Activated effector memory CD4-positive, alpha-beta T cell treated with Interleukin-2 at 50 U/mL for 16 hours (primary cell): ENCODE results near the gene DPPA3.
"Not testable (repeated sequence)": the region's sequence is repeated elsewhere in the genome, so short reads cannot be mapped to it uniquely, and the experiment has no call there.

Source experiments
- DNase-seq: peaks from one replicate; pipeline ENCODE4 v3.0.0-alpha.2; 2020

Gene DPPA3

GRCh38 chr12:7731486-7731885, 20.3 kb downstream of the DPPA3 start:
- no peak for DNase-seq

GRCh38 chr12:7732993-7733392, 21.8 kb downstream of the DPPA3 start:
- DNase-seq = no peak

GRCh38 chr12:7747246-7747645, 36.0 kb downstream of the DPPA3 start, which contains the start of gene CLEC4C:
TSS of gene CLEC4C (minus strand) at chr12:7747375. CDS start at chr12:7747348, 27 bp downstream.
- DNase-seq = no peak

GRCh38 chr12:7748852-7749251, 37.6 kb downstream of the DPPA3 start:
- DNase-seq = no peak

- no peak for DNase-seq
Observed at GRCh38 chr12:7749442-7749841, 38.2 kb downstream of the DPPA3 start.

GRCh38 chr12:7750350-7750749, 39.1 kb downstream of the DPPA3 start:
- no peak for DNase-seq

GRCh38 chr12:7751394-7751793, 40.2 kb downstream of the DPPA3 start:
- no peak for DNase-seq

GRCh38 chr12:7751941-7752922, 41.0 kb downstream of the DPPA3 start:
- DNase-seq = not testable (repeated sequence)

- not testable (repeated sequence) for DNase-seq
Observed at GRCh38 chr12:7755668-7756067, 44.4 kb downstream of the DPPA3 start.

GRCh38 chr12:7756993-7757392, 45.8 kb downstream of the DPPA3 start:
- no peak for DNase-seq

GRCh38 chr12:7758766-7759140, 47.5 kb downstream of the DPPA3 start:
- no peak for DNase-seq
